ENCODE measurements around the gene GLIS1.

GRCh38 chr1:53704804-53705445, 34.0 kb downstream of the GLIS1 start:
- TF ChIP-seq JUN (IDR thresholded peaks at IDR 0.05; ENCODE audit: borderline replicate concordance, insufficient read depth, insufficient read length, low read depth) (no peak), EZH2 (IDR thresholded peaks at IDR 0.05; ENCODE audit: borderline replicate concordance, low read depth, low read length, severe bottlenecking) (no peak)
- TF ChIP-seq, protein P1, sequence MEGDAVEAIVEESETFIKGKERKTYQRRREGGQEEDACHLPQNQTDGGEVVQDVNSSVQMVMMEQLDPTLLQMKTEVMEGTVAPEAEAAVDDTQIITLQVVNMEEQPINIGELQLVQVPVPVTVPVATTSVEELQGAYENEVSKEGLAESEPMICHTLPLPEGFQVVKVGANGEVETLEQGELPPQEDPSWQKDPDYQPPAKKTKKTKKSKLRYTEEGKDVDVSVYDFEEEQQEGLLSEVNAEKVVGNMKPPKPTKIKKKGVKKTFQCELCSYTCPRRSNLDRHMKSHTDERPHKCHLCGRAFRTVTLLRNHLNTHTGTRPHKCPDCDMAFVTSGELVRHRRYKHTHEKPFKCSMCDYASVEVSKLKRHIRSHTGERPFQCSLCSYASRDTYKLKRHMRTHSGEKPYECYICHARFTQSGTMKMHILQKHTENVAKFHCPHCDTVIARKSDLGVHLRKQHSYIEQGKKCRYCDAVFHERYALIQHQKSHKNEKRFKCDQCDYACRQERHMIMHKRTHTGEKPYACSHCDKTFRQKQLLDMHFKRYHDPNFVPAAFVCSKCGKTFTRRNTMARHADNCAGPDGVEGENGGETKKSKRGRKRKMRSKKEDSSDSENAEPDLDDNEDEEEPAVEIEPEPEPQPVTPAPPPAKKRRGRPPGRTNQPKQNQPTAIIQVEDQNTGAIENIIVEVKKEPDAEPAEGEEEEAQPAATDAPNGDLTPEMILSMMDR (IDR thresholded peaks at IDR 0.05; ENCODE audit: extremely low read depth in 1 of 2, insufficient read depth in 1 of 2, low read depth in 1 of 2, low read length in 2 of 2), result no peak
